MM.1S (cell line): ENCODE results near the gene NR1H2.

Experiments used
- EZH2 ChIP-seq: fragments of 300-600 bp; sonication (generic); optimal IDR thresholded peaks from 2 replicates; pipeline ENCODE3; 2017; ENCODE audit warnings: low read depth, mild to moderate bottlenecking, antibody characterized with exemption, low read length, mixed read lengths
- EZH2phosphoT487 ChIP-seq: fragments of 300-600 bp; sonication (generic); IDR thresholded peaks from 2 replicates; pipeline ENCODE4 v1.6.1; 2018; ENCODE audit warnings: antibody characterized with exemption, low read length
- TF ChIP-seq, protein P1 (sequence below): fragments of 300-600 bp; sonication (generic); IDR thresholded peaks from 2 replicates; pipeline ENCODE4 v1.5.1; 2016; ENCODE audit warnings: antibody characterized with exemption, low read length, mixed read lengths

DNA sequence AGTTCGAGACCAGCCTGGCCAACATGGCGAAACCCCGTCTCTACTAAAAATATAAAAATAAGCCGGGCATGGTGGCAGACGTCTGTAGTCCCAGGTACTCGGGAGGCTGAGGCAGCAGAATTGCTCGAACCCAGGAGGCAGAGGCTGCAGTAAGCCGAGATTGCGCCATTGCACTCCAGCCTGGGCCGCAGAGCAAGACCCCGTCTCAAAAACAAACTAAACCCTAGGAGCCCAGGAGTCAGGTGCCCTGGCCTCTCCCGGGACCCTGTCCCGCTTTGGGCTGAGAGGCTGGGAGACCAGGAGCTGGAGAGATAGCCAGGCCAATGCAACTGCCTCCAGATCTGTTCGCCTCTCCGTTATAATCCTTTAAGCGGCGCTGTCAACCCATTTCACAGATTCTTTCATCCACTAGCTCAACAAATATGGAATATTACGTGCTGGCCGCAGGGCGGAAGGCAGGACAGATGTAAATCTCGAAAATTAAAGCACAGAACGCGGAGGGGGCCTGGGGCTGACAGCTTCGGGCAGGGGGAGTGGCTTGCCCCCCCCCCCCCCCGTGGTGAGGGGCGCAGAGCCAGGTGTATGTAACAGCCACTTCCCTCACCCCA, 51.2 kb downstream of the NR1H2 start:
- TF ChIP-seq EZH2 (no peak), EZH2phosphoT487 (no peak)
- TF ChIP-seq, protein P1, sequence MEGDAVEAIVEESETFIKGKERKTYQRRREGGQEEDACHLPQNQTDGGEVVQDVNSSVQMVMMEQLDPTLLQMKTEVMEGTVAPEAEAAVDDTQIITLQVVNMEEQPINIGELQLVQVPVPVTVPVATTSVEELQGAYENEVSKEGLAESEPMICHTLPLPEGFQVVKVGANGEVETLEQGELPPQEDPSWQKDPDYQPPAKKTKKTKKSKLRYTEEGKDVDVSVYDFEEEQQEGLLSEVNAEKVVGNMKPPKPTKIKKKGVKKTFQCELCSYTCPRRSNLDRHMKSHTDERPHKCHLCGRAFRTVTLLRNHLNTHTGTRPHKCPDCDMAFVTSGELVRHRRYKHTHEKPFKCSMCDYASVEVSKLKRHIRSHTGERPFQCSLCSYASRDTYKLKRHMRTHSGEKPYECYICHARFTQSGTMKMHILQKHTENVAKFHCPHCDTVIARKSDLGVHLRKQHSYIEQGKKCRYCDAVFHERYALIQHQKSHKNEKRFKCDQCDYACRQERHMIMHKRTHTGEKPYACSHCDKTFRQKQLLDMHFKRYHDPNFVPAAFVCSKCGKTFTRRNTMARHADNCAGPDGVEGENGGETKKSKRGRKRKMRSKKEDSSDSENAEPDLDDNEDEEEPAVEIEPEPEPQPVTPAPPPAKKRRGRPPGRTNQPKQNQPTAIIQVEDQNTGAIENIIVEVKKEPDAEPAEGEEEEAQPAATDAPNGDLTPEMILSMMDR = no peak
